ENCODE results near the gene SCN5A.

DNA sequence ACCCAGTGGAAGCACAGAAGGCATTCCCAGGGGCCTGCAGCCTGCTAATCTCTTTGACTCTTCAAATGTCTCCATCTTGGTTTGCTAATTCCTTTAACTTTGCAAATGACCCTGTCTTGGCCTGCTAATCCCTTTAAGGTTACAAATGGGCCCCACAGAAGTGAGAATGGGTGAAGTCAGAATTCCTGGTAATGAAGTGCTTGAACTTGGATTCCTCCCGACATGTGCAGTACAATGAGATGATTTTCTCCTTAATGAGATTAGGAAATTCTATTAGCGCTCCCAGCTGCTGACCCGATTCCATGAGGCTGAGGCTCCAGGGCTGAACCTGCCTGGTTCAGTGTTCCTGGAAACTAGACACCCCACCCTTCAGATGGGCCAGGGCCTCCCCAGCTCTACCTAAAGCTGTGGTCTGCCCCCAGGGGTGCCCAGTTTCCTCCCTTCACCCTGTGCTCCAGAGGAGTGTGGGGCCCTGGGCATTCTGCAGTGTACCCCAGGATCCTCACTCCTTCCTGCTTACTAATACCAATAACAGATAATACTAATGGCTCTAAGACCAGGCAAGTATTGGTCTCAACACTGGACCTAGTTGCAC, 47.4 kb downstream of the SCN5A start:
- TF ChIP-seq EZH2 (IDR thresholded peaks at IDR 0.05) (no peak), POLR2AphosphoS5 (IDR thresholded peaks at IDR 0.05; ENCODE audit: borderline replicate concordance, low read depth, low read length) (no peak), FOXP2 (optimal IDR thresholded peaks at IDR 0.05; ENCODE audit: control extremely low read depth, extremely low read length, insufficient read depth) (no peak)
